ENCODE data around the gene CRIM1.

DNA sequence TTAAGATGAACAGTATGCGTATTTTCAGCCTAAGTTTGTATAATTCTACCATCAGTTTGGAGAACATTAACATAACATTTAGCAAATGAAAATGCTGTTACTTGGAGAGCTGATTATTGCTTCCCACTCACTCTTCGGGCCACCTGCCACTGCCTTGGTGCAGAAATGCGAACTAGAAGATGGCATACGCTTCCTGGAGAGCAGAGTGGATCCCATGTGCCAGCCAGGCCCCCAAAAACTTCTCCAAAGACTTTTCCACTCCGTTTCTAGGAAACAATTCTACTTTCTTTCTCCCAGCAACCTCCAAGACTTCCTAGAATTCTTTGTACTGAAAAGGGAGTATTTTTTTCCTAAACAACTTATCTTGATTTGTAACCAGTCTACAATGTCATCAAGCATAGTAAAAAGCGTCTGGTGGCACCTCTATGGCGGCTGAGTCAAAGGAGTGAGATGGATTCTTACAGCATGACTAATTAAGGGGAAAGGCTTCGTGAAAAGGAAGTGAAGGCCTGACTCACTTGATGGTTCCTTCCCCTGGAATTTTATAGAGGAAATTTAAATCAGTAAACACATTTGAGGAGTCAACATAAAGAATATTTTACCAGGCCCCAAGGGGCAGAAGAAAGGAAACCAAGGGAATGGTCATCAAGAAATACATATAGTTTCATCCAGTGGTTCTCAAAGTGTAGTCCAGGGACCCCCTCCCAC, 205.8 kb downstream of the CRIM1 start:
- TF ChIP-seq, protein P1, sequence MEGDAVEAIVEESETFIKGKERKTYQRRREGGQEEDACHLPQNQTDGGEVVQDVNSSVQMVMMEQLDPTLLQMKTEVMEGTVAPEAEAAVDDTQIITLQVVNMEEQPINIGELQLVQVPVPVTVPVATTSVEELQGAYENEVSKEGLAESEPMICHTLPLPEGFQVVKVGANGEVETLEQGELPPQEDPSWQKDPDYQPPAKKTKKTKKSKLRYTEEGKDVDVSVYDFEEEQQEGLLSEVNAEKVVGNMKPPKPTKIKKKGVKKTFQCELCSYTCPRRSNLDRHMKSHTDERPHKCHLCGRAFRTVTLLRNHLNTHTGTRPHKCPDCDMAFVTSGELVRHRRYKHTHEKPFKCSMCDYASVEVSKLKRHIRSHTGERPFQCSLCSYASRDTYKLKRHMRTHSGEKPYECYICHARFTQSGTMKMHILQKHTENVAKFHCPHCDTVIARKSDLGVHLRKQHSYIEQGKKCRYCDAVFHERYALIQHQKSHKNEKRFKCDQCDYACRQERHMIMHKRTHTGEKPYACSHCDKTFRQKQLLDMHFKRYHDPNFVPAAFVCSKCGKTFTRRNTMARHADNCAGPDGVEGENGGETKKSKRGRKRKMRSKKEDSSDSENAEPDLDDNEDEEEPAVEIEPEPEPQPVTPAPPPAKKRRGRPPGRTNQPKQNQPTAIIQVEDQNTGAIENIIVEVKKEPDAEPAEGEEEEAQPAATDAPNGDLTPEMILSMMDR (IDR thresholded peaks at IDR 0.05): no peak
- no peak for TF ChIP-seq POLR2A (IDR thresholded peaks at IDR 0.05)

Data from suprapubic skin (tissue), 3 donors.